Coronary artery (tissue), 2 donors: ENCODE measurements around the gene CAPN7.

ENCODE experiments used
- DNase-seq: peaks from one replicate; pipeline ENCODE4 v3.0.0-alpha.2; 2017; ENCODE audit warnings: low spot score
- H3K27ac ChIP-seq, 2 donors: fragments of 200-600 bp; sonication (generic); one replicate each; pipeline ENCODE4 v1.5.1; 2016 to 2019
- H3K4me3 ChIP-seq: fragments of 200-600 bp; sonication (generic); 2 replicates; pipeline ENCODE4 v1.5.1; 2016; ENCODE audit warnings: mild to moderate bottlenecking, moderate library complexity
- CTCF ChIP-seq: fragments of 200-600 bp; sonication (generic); IDR thresholded peaks from one replicate; pipeline ENCODE4 v1.5.1; 2019; ENCODE audit warnings: antibody characterized with exemption

Gene CAPN7

GRCh38 chr3:15243822-15244482, 37.9 kb downstream of the CAPN7 start:
- Histone ChIP-seq H3K27ac (no peak overlapping the region), H3K4me3 (no peak overlapping the region)
- no peak for DNase-seq
- no peak for TF ChIP-seq CTCF

GRCh38 chr3:15246186-15246585, 40.1 kb downstream of the CAPN7 start:
- DNase-seq, result no peak
- TF ChIP-seq CTCF, result no peak
- Histone ChIP-seq H3K4me3 (no peak overlapping the region), H3K27ac (no peak overlapping the region)

GRCh38 chr3:15253023-15253697, 47.1 kb downstream of the CAPN7 start:
- Histone ChIP-seq H3K27ac (no peak overlapping the region), H3K4me3 (no peak overlapping the region)
- no peak for TF ChIP-seq CTCF
- no peak for DNase-seq

GRCh38 chr3:15255215-15255614, 49.2 kb downstream of the CAPN7 start:
- DNase-seq, result peak; percentile 46
- TF ChIP-seq CTCF, result no peak
- no peak overlapping the region for H3K4me3 ChIP-seq
- H3K27ac ChIP-seq, result no peak overlapping the region

GRCh38 chr3:15256861-15257341, 50.9 kb downstream of the CAPN7 start:
- H3K27ac ChIP-seq, result no peak overlapping the region
- no peak for TF ChIP-seq CTCF
- peak; percentile 72 for DNase-seq

GRCh38 chr3:15258720-15259119, 52.7 kb downstream of the CAPN7 start:
- Histone ChIP-seq H3K4me3 (no peak overlapping the region), H3K27ac (no peak overlapping the region)
- TF ChIP-seq CTCF, result no peak
- DNase-seq, result peak; percentile 68

More at GRCh38 chr3:15256861-15257341, 50.9 kb downstream of the CAPN7 start:
- no peak overlapping the region for H3K4me3 ChIP-seq

GRCh38 chr3:15260531-15260930, 54.5 kb downstream of the CAPN7 start:
- no peak overlapping the region for H3K27ac ChIP-seq
- H3K4me3 ChIP-seq, result no peak overlapping the region
- no peak for DNase-seq
- no peak for TF ChIP-seq CTCF
